Fibroblast of lung (primary cell): ENCODE data around the gene DNMT3A. TPM values are rescaled to one million over a fixed set of nuclear protein-coding genes. Genes with fewer than 3 reads are reported as not detected.

Experiments used
- DNase-seq, 2 donors: peaks; one replicate each; pipeline versions ENCODE4 v3.0.0 to v3.0.0-alpha.2; 2010; ENCODE audit warnings: low read depth in 2 of 2
- H2AFZ ChIP-seq: 2 replicates; pipeline ENCODE4 v1.5.1; 2012; ENCODE audit warnings: low read length, control low read depth, inconsistent platforms
- H3K27ac ChIP-seq: 2 replicates; pipeline ENCODE4 v1.5.1; 2011; ENCODE audit warnings: low read length, control low read depth; ENCODE audit not compliant: insufficient read depth
- H3K27me3 ChIP-seq: 2 replicates; pipeline ENCODE4 v1.5.1; 2011; ENCODE audit warnings: mild to moderate bottlenecking, low read length; ENCODE audit not compliant: control insufficient read depth, insufficient read depth
- H3K36me3 ChIP-seq: 2 replicates; pipeline ENCODE4 v1.5.1; 2011; ENCODE audit warnings: low read length; ENCODE audit not compliant: control insufficient read depth, insufficient read depth
- H3K4me1 ChIP-seq: 2 replicates; pipeline ENCODE4 v1.5.1; 2011; ENCODE audit warnings: low read length; ENCODE audit not compliant: control insufficient read depth, insufficient read depth; ENCODE audit errors: extremely low read depth
- H3K4me2 ChIP-seq: 2 replicates; pipeline ENCODE4 v1.5.1; 2011; ENCODE audit warnings: low read length, control low read depth; ENCODE audit not compliant: insufficient read depth; ENCODE audit errors: extremely low read depth
- H3K4me3 ChIP-seq, 4 experiments: fragments of 200-600 bp in 1 of 4; sonication (generic) in 1 of 4; replicated peaks in 1 of 4; 2 replicates each; pipeline ENCODE4 v1.5.1; 2011 to 2016; ENCODE audit warnings: low read length in 4 of 4, low read depth in 3 of 4, mild to moderate bottlenecking in 3 of 4, control low read depth in 2 of 4, inconsistent platforms in 1 of 4, mixed read lengths in 1 of 4; ENCODE audit not compliant: insufficient read depth in 1 of 4; ENCODE audit errors: control extremely low read depth in 1 of 4
- H3K79me2 ChIP-seq: 2 replicates; pipeline ENCODE4 v1.5.1; 2012; ENCODE audit warnings: mild to moderate bottlenecking, low read length, inconsistent platforms; ENCODE audit not compliant: control insufficient read depth, insufficient read depth
- H3K9ac ChIP-seq: 2 replicates; pipeline ENCODE4 v1.5.1; 2011; ENCODE audit warnings: mild to moderate bottlenecking, low read length, control low read depth; ENCODE audit not compliant: insufficient read depth
- H3K9me3 ChIP-seq: 2 replicates; pipeline ENCODE4 v1.5.1; 2012; ENCODE audit warnings: low read depth, low read length; ENCODE audit not compliant: control insufficient read depth, insufficient read depth
- H4K20me1 ChIP-seq: 2 replicates; pipeline ENCODE4 v1.5.1; 2011; ENCODE audit warnings: low read length; ENCODE audit not compliant: control insufficient read depth, insufficient read depth; ENCODE audit errors: extremely low read depth
- EZH2 ChIP-seq: IDR thresholded peaks from 2 replicates; pipeline ENCODE4 v1.5.1; 2012; ENCODE audit warnings: low read length, control low read depth, mild to moderate bottlenecking; ENCODE audit errors: missing control alignments
- polyA plus RNA-seq, 2 donors: library from polyadenylated mRNA; depleted of rRNA in 1 of 2; stranded (reverse) in 1 of 2; unstranded in 1 of 2; fragments of >200 nt; gene quantifications; 2 replicates each; pipeline ENCODE4 v1.2.1, GENCODE V29; 2011 to 2012; ENCODE audit warnings: missing spikeins in 1 of 2
- total RNA-seq: library from RNA; depleted of rRNA; stranded (reverse); fragments of >200 nt; gene quantifications from 2 replicates; pipeline ENCODE4 v1.2.1, GENCODE V29; 2014
- TF ChIP-seq, protein P1 (sequence below), 2 donors: IDR thresholded peaks in 1 of 2; conservative IDR thresholded peaks in 1 of 2; 1 replicate in 1 of 2; 2 replicates in 1 of 2; pipeline ENCODE4 v1.5.1; 2011 to 2012; ENCODE audit warnings: low read length in 2 of 2, control low read depth in 1 of 2, inconsistent platforms in 1 of 2, low read depth in 1 of 2, mild to moderate bottlenecking in 1 of 2

DNMT3A gene
- total and polyA plus RNA-seq, 2 donors (not counting 1 experiment from before 2014, with no cell fraction given): 3.6 to 19.7 TPM

DNA sequence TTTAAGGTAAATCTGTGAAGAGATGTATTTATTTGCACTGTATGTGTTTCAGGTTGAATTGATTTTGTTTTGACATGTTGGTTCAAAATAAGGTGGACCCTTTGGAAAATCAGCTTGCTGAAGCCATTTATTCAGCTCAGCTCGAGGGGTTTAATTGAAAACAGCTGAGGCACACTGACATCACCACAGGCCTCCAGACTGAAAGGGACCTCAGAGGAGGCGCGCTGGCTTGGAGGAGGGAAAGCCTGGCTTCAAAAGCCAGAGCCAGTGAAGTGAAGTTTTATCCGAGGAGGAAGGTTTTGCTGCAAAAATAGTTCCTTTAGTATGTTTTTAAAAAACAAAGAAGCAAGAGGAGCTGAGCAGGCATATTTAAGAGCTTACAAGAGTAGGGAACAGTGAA, 26.9 kb upstream of the DNMT3A start:
- H3K36me3 ChIP-seq: no peaks in the 10 kb centered on the region
- H3K79me2 ChIP-seq: no peaks in the 10 kb centered on the region
- H3K27me3 ChIP-seq: no peaks in the 10 kb centered on the region
- H3K4me3 ChIP-seq: no peak overlapping the region
- TF ChIP-seq EZH2: no peak
- TF ChIP-seq, protein P1, sequence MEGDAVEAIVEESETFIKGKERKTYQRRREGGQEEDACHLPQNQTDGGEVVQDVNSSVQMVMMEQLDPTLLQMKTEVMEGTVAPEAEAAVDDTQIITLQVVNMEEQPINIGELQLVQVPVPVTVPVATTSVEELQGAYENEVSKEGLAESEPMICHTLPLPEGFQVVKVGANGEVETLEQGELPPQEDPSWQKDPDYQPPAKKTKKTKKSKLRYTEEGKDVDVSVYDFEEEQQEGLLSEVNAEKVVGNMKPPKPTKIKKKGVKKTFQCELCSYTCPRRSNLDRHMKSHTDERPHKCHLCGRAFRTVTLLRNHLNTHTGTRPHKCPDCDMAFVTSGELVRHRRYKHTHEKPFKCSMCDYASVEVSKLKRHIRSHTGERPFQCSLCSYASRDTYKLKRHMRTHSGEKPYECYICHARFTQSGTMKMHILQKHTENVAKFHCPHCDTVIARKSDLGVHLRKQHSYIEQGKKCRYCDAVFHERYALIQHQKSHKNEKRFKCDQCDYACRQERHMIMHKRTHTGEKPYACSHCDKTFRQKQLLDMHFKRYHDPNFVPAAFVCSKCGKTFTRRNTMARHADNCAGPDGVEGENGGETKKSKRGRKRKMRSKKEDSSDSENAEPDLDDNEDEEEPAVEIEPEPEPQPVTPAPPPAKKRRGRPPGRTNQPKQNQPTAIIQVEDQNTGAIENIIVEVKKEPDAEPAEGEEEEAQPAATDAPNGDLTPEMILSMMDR (conservative IDR thresholded peaks at IDR 0.05 in 1 of 2, IDR thresholded peaks at IDR 0.05 in 1 of 2; ENCODE audit: low read depth in 1 of 2, low read length in 2 of 2): no peak
- H3K4me2 ChIP-seq: no peak overlapping the region
- no peaks in the 10 kb centered on the region for H3K9me3 ChIP-seq
- H3K9ac ChIP-seq: no peak overlapping the region
- no peak for DNase-seq
- no peak overlapping the region for H3K27ac ChIP-seq
- no peaks in the 10 kb centered on the region for H3K4me1 ChIP-seq
- H4K20me1 ChIP-seq: no peaks in the 10 kb centered on the region
- H2AFZ ChIP-seq: no peak overlapping the region

GRCh38 chr2:25367296-25367695, 25.6 kb upstream of the DNMT3A start:
- H3K27ac ChIP-seq: no peak overlapping the region
- H3K4me1 ChIP-seq: peaks cover 2% of the 10 kb centered on the region
- no peak for TF ChIP-seq EZH2
- TF ChIP-seq, protein P1 (conservative IDR thresholded peaks at IDR 0.05 in 1 of 2, IDR thresholded peaks at IDR 0.05 in 1 of 2; ENCODE audit: low read depth in 1 of 2, low read length in 2 of 2): no peak
- H3K79me2 ChIP-seq: no peaks in the 10 kb centered on the region
- H3K4me2 ChIP-seq: no peak overlapping the region
- H3K9ac ChIP-seq: no peak overlapping the region
- no peaks in the 10 kb centered on the region for H3K36me3 ChIP-seq
- H3K27me3 ChIP-seq: no peaks in the 10 kb centered on the region
- DNase-seq: no peak
- H3K9me3 ChIP-seq: no peaks in the 10 kb centered on the region
- H2AFZ ChIP-seq: no peak overlapping the region
- no peaks in the 10 kb centered on the region for H4K20me1 ChIP-seq
- no peak overlapping the region for H3K4me3 ChIP-seq

GRCh38 chr2:25366629-25367028, 24.9 kb upstream of the DNMT3A start:
- Histone ChIP-seq H3K9ac (no peak overlapping the region), H3K27ac (no peak overlapping the region), H3K79me2 (no peaks in the 10 kb centered on the region), H3K9me3 (no peaks in the 10 kb centered on the region), H2AFZ (no peak overlapping the region), H4K20me1 (no peaks in the 10 kb centered on the region), H3K4me3 (no peak overlapping the region), H3K4me2 (no peak overlapping the region), H3K36me3 (no peaks in the 10 kb centered on the region), H3K4me1 (peaks cover 3% of the 10 kb centered on the region), H3K27me3 (no peaks in the 10 kb centered on the region)
- DNase-seq: no peak
- TF ChIP-seq EZH2: no peak
- TF ChIP-seq, protein P1 (conservative IDR thresholded peaks at IDR 0.05 in 1 of 2, IDR thresholded peaks at IDR 0.05 in 1 of 2; ENCODE audit: low read depth in 1 of 2, low read length in 2 of 2): no peak
